Smooth muscle cell (in vitro differentiated cells): ENCODE results near the gene ATAD3B. TPM values are rescaled to one million over a fixed set of nuclear protein-coding genes. Genes with fewer than 3 reads are reported as not detected.
A peak's percentile ranks its signal among the peaks of the same experiment; 100 is the strongest.

ENCODE experiments used
- DNase-seq: peaks from one replicate; lab custom pipeline; 2025; ENCODE audit not compliant: unreplicated experiment; lab: John Stamatoyannopoulos, UW
- H2AFZ ChIP-seq: fragments of 200-600 bp; sonication (generic); 2 replicates; pipeline ENCODE4 v1.6.0; 2016; ENCODE audit warnings: antibody characterized with exemption, low read depth, mild to moderate bottlenecking
- H3F3A ChIP-seq: fragments of 200-600 bp; sonication (generic); 2 replicates; pipeline ENCODE4 v1.6.0; 2017; ENCODE audit warnings: antibody characterized with exemption, low read depth
- H3K27ac ChIP-seq: fragments of 200-600 bp; sonication (generic); 2 replicates; pipeline ENCODE4 v1.5.1; 2016; ENCODE audit warnings: low read depth, mild to moderate bottlenecking
- H3K27me3 ChIP-seq: fragments of 200-600 bp; sonication (generic); 2 replicates; pipeline ENCODE4 v1.6.1; 2016; ENCODE audit warnings: low read depth, mild to moderate bottlenecking
- H3K36me3 ChIP-seq: fragments of 200-600 bp; sonication (generic); 2 replicates; pipeline ENCODE4 v1.5.1; 2016; ENCODE audit warnings: low read depth
- H3K4me1 ChIP-seq: fragments of 200-600 bp; sonication (generic); 2 replicates; pipeline ENCODE4 v1.5.1; 2016; ENCODE audit warnings: low read depth
- H3K4me2 ChIP-seq: fragments of 200-600 bp; sonication (generic); 2 replicates; pipeline ENCODE4 v1.6.0; 2016; ENCODE audit warnings: mild to moderate bottlenecking
- H3K4me3 ChIP-seq: fragments of 200-600 bp; sonication (generic); 2 replicates; pipeline ENCODE4 v1.5.1; 2016; ENCODE audit warnings: mild to moderate bottlenecking
- H3K79me2 ChIP-seq: fragments of 200-600 bp; sonication (generic); 2 replicates; pipeline ENCODE4 v1.6.0; 2016; ENCODE audit warnings: low read depth, mild to moderate bottlenecking
- H3K9ac ChIP-seq: fragments of 200-600 bp; sonication (generic); 2 replicates; pipeline ENCODE4 v1.6.0; 2016; ENCODE audit warnings: low read depth
- H3K9me3 ChIP-seq: fragments of 200-600 bp; sonication (generic); replicated peaks from 2 replicates; pipeline ENCODE4 v1.5.1; 2016; ENCODE audit warnings: low read depth
- H4K20me1 ChIP-seq: fragments of 200-600 bp; sonication (generic); 2 replicates; pipeline ENCODE4 v1.6.0; 2016; ENCODE audit warnings: low read depth
- WGBS: methylation state at CpG from one replicate; pipeline ENCODE4 v1.1.7; 2016; ENCODE audit warnings: low lambda C conversion rate; 5-methylcytosine and 5-hydroxymethylcytosine counted together
- polyA plus RNA-seq: library from polyadenylated mRNA; unstranded; fragments of >200 nt; fragmentation: Nextera tagmentation; extraction: Ambion mirVana; gene quantifications from 2 replicates; pipeline ENCODE4 v1.2.1, GENCODE V29; 2016
- total RNA-seq: library from RNA; depleted of rRNA; stranded (reverse); fragments of >200 nt; gene quantifications from 2 replicates; pipeline ENCODE4 v1.2.3, GENCODE V29; 2014
- TF ChIP-seq, protein P1 (sequence below): fragments of 200-600 bp; sonication (generic); IDR thresholded peaks from 2 replicates; pipeline ENCODE4 v1.5.1; 2017; ENCODE audit warnings: borderline replicate concordance, mild to moderate bottlenecking, antibody characterized with exemption; ENCODE audit not compliant: insufficient read depth, poor library complexity, severe bottlenecking

The ATAD3B gene
- total and polyA plus RNA-seq, 2 experiments from 2014 or later: 8.6 to 20.2 TPM

- H3F3A ChIP-seq: peaks cover 6% of the 10 kb centered on the region
- peak overlapping the region; percentile 57 for H3K4me3 ChIP-seq
- peaks cover 3% of the 10 kb centered on the region for H3K79me2 ChIP-seq
- TF ChIP-seq, protein P1, sequence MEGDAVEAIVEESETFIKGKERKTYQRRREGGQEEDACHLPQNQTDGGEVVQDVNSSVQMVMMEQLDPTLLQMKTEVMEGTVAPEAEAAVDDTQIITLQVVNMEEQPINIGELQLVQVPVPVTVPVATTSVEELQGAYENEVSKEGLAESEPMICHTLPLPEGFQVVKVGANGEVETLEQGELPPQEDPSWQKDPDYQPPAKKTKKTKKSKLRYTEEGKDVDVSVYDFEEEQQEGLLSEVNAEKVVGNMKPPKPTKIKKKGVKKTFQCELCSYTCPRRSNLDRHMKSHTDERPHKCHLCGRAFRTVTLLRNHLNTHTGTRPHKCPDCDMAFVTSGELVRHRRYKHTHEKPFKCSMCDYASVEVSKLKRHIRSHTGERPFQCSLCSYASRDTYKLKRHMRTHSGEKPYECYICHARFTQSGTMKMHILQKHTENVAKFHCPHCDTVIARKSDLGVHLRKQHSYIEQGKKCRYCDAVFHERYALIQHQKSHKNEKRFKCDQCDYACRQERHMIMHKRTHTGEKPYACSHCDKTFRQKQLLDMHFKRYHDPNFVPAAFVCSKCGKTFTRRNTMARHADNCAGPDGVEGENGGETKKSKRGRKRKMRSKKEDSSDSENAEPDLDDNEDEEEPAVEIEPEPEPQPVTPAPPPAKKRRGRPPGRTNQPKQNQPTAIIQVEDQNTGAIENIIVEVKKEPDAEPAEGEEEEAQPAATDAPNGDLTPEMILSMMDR: no peak
- no peak overlapping the region for H3K27ac ChIP-seq
- WGBS: 25% methylated on average over 38 of the region's 66 CpGs
- H3K36me3 ChIP-seq: no peaks in the 10 kb centered on the region
- no peak for DNase-seq
- no peaks in the 10 kb centered on the region for H3K9me3 ChIP-seq
- H2AFZ ChIP-seq: no peak overlapping the region
- peaks cover 7% of the 10 kb centered on the region for H3K4me1 ChIP-seq
- H3K9ac ChIP-seq: no peak overlapping the region
- peak overlapping the region; percentile 96 for H3K4me2 ChIP-seq
- peaks cover 7% of the 10 kb centered on the region for H4K20me1 ChIP-seq
- H3K27me3 ChIP-seq: no peaks in the 10 kb centered on the region
These were observed 67.9 kb downstream of the ATAD3B start for GRCh38 chr1:1539310-1540089.

GRCh38 chr1:1540090-1540817 lies 68.7 kb downstream of the ATAD3B start, which contains the start of gene TMEM240:
Gene TMEM240, minus strand, starts transcription at chr1:1540624. Its CDS starts 278 bp downstream, at chr1:1540346.
- WGBS: no CpG with 5 or more reads among the region's 100 CpGs
- TF ChIP-seq, protein P1: no peak
- DNase-seq: peak; percentile 39
- H3K9me3 ChIP-seq: no peaks in the 10 kb centered on the region
- no peak within 1 kb of the TSS for H3K9ac ChIP-seq
- H3K4me3 ChIP-seq: peak within 1 kb of the TSS; percentile 57
- peaks cover 6% of the 10 kb centered on the region for H3F3A ChIP-seq
- no peak within 1 kb of the TSS for H3K27ac ChIP-seq
- H3K36me3 ChIP-seq: no peaks in the 10 kb centered on the region
- H4K20me1 ChIP-seq: peaks cover 8% of the 10 kb centered on the region
- peaks cover 7% of the 10 kb centered on the region for H3K4me1 ChIP-seq
- peak within 1 kb of the TSS; percentile 96 for H3K4me2 ChIP-seq
- H3K27me3 ChIP-seq: no peaks in the 10 kb centered on the region
- H3K79me2 ChIP-seq: peaks cover 3% of the 10 kb centered on the region
- H2AFZ ChIP-seq: no peak within 1 kb of the TSS

GRCh38 chr1:1540818-1541628 lies 69.5 kb downstream of the ATAD3B start:
- peak overlapping the region; percentile 96 for H3K4me2 ChIP-seq
- 66% methylated on average over 52 of the region's 53 CpGs for WGBS
- peak overlapping the region; percentile 57 for H3K4me3 ChIP-seq
- peaks cover 6% of the 10 kb centered on the region for H3F3A ChIP-seq
- peaks cover 3% of the 10 kb centered on the region for H3K79me2 ChIP-seq
- H4K20me1 ChIP-seq: peaks cover 15% of the 10 kb centered on the region
- H2AFZ ChIP-seq: no peak overlapping the region
- no peak for DNase-seq
- H3K4me1 ChIP-seq: peaks cover 7% of the 10 kb centered on the region
- TF ChIP-seq, protein P1: no peak
- H3K9me3 ChIP-seq: no peaks in the 10 kb centered on the region
- H3K9ac ChIP-seq: no peak overlapping the region
- H3K36me3 ChIP-seq: no peaks in the 10 kb centered on the region
- no peaks in the 10 kb centered on the region for H3K27me3 ChIP-seq
- no peak overlapping the region for H3K27ac ChIP-seq
